ENCODE results near the gene CCDC14.

GRCh38 chr3:123948449-123948848, 12.6 kb downstream of the CCDC14 start:
- TF ChIP-seq, protein P1, sequence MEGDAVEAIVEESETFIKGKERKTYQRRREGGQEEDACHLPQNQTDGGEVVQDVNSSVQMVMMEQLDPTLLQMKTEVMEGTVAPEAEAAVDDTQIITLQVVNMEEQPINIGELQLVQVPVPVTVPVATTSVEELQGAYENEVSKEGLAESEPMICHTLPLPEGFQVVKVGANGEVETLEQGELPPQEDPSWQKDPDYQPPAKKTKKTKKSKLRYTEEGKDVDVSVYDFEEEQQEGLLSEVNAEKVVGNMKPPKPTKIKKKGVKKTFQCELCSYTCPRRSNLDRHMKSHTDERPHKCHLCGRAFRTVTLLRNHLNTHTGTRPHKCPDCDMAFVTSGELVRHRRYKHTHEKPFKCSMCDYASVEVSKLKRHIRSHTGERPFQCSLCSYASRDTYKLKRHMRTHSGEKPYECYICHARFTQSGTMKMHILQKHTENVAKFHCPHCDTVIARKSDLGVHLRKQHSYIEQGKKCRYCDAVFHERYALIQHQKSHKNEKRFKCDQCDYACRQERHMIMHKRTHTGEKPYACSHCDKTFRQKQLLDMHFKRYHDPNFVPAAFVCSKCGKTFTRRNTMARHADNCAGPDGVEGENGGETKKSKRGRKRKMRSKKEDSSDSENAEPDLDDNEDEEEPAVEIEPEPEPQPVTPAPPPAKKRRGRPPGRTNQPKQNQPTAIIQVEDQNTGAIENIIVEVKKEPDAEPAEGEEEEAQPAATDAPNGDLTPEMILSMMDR (IDR thresholded peaks at IDR 0.05), result no peak
- TF ChIP-seq POLR2A (IDR thresholded peaks at IDR 0.05), result no peak
